ENCODE data around the gene PRKCE. TPM values are rescaled to one million over a fixed set of nuclear protein-coding genes. Genes with fewer than 3 reads are reported as not detected.

The PRKCE gene
- total RNA-seq, 4 donors from 2014 or later: 10.9 to 19.6 (median 14.9) TPM

- TF ChIP-seq CTCF (IDR thresholded peaks at IDR 0.05; ENCODE audit: low read depth): no peak
Measured at GRCh38 chr2:46163804-46164528, 512.5 kb downstream of the PRKCE start.

GRCh38 chr2:46164529-46165301 lies 513.2 kb downstream of the PRKCE start:
- TF ChIP-seq CTCF (IDR thresholded peaks at IDR 0.05; ENCODE audit: low read depth): no peak

GRCh38 chr2:46165916-46166315 lies 514.4 kb downstream of the PRKCE start:
- no peak for TF ChIP-seq CTCF (IDR thresholded peaks at IDR 0.05; ENCODE audit: low read depth)

- no peak for TF ChIP-seq CTCF (IDR thresholded peaks at IDR 0.05; ENCODE audit: low read depth)
Measured at GRCh38 chr2:46167406-46167805, 515.9 kb downstream of the PRKCE start.

GRCh38 chr2:46167924-46168323 lies 516.4 kb downstream of the PRKCE start:
- TF ChIP-seq CTCF (IDR thresholded peaks at IDR 0.05; ENCODE audit: low read depth): no peak

- TF ChIP-seq CTCF (IDR thresholded peaks at IDR 0.05; ENCODE audit: low read depth): no peak
Measured at GRCh38 chr2:46169467-46169866, 518.0 kb downstream of the PRKCE start.

GRCh38 chr2:46170026-46170425 lies 518.6 kb downstream of the PRKCE start:
- no peak for TF ChIP-seq CTCF (IDR thresholded peaks at IDR 0.05; ENCODE audit: low read depth)
